ENCODE measurements around the gene STXBP2. TPM values are rescaled to one million over a fixed set of nuclear protein-coding genes. Genes with fewer than 3 reads are reported as not detected.

STXBP2 gene
- total RNA-seq, 1 experiment from 2014 or later = 15.8 TPM

GRCh38 chr19:7679771-7680605, 43.1 kb downstream of the STXBP2 start:
- no peak for DNase-seq (ENCODE audit: low read depth)

- DNase-seq (ENCODE audit: low read depth) = peak; percentile 87
Observed at GRCh38 chr19:7680606-7681339, 43.9 kb downstream of the STXBP2 start, which contains the start of gene TRAPPC5. TRAPPC5 (plus strand) TSS chr19:7680833; CDS start chr19:7682254, 1,421 bp downstream.

GRCh38 chr19:7681340-7682174, 44.6 kb downstream of the STXBP2 start:
- peak; percentile 56 for DNase-seq (ENCODE audit: low read depth)

GRCh38 chr19:7682175-7682855, 45.4 kb downstream of the STXBP2 start:
- DNase-seq (ENCODE audit: low read depth) = no peak

DNA sequence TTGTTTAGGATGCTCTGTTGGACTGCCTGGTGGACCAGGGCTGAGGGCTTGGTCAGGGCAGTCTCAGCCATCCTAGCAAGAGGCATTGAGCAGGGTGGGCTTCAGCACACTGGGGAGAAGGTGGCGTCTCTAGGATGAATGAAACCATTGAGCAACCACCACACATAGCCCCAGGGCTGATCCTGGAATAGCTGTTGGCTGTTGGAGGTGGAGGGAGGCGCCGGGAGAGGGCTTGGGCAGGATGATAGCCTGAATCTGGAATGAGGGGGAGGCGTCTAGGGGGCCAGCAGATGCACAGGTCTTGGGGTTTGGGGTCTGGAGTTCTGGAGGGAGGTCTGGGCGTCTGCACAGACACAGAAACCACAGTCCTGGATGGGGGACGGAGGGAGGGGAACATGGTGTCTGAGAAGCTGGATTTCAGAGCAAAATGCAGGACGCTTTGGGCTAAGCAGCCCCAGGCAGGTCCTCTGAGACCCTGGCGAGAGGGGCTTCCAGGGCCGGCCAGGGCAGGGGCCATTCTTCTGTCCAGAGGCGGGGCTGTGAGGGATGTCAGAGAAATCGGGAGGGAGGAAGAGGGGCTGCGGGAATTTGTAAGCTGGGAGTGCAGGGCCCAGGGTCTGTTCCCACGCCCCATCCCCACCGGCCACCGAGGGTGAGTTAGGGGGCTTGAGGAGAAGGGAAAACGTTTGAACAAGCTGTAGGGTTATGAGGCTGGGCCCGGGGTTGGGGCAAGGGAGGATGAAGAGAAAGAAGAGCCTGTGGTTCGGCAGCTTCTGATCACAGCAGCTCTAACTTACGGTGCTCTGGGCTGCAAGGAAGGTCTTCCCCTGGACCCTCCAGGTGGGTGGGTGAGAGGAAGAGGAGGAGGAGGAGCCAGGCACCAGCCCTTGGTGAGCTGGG, 48.9 kb downstream of the STXBP2 start:
- no peak for DNase-seq (ENCODE audit: low read depth)

GRCh38 chr19:7687177-7687576, 50.3 kb downstream of the STXBP2 start:
- DNase-seq (ENCODE audit: low read depth) = no peak

DNA sequence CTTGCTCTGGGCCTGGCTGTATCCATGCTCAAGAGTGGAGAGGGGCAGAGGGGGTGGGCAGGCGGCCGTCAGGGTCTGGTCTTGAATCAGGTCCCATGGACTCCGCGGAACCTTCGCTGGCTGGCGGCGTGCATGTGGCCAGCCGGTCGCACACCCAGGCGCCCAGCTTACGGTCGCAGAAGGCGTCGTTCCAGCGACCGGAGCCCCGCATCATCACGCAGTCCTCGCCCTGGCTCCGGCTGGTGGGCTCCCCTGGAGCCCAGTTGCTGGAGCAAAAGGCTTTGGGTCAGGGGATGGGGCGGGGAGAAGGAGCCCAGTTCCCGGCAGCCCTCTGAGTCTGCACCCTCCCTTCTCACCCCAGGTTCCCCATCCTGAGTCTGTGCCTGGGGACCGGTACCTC, 52.3 kb downstream of the STXBP2 start:
- DNase-seq (ENCODE audit: low read depth) = no peak

GRCh38 chr19:7690779-7691258, 53.9 kb downstream of the STXBP2 start:
- DNase-seq (ENCODE audit: low read depth) = no peak

DNA sequence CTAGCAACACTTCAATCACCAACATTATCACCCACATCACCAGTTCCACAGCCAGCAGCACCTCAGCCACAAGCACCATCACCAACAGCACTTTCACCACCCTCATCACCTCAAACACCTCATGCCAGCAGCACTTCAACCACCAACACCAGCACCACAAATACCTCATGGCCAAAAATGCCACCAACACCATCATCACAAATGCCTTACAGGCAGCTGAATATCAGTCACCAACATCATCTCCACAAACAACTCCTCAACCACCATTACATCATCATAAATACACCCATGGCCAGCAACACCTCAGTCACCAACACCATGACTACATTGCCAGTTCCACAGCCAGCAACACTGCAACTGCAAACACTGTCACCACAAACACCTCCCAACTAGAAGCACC, 54.6 kb downstream of the STXBP2 start:
- DNase-seq (ENCODE audit: low read depth) = no peak

DNA sequence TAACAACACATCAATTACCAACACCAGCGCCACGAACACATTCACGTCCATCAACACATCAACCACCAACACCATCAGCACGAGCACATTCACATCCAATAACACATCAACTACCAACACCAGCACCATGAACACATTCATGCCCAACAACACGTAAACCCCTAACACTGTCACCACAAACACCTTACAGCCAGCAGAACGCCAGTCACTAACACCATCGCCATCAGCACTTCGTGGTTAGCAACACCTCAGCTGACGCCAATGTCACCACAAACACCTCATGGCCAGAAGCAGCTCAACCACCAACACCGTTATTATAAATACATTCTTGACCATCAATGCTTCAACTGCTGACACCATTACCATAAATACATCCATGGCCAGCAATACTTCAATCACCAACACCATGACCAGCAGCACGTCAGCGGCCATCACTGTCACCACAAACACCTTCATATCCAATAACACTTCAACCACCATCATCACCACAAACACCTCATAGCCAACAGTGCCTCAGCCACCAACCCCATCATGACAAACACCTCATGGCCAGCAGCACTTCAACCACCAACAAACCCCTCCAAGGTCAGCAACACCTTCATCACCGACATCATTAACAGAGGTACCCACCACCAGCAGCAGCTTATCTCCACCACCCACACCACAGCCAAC, 55.6 kb downstream of the STXBP2 start:
- DNase-seq (ENCODE audit: low read depth) = no peak

GRCh38 chr19:7694499-7694898, 57.6 kb downstream of the STXBP2 start:
- DNase-seq (ENCODE audit: low read depth) = no peak

Other genes with a start within 250 kb of the STXBP2 start
- 0.60 and 1.0 TPM in 2 replicates for gene PEX11G, start 148.1 kb upstream of the STXBP2 start, total RNA-seq (2014; rRNA removed; shearing (Covaris generic))
- gene ZNF358, start 121.0 kb upstream of the STXBP2 start, total RNA-seq (2014; rRNA removed; shearing (Covaris generic)) = 16.9 and 37.6 TPM in 2 replicates
- 1.6 and 3.6 TPM in 2 replicates for gene MCOLN1, start 114.5 kb upstream of the STXBP2 start, total RNA-seq (2014; rRNA removed; shearing (Covaris generic))
- gene PNPLA6, start 101.4 kb upstream of the STXBP2 start, total RNA-seq (2014; rRNA removed; shearing (Covaris generic)) = 40.5 and 51.0 TPM in 2 replicates
- 1.4 and 1.5 TPM in 2 replicates for gene CAMSAP3, start 41.2 kb upstream of the STXBP2 start, total RNA-seq (2014; rRNA removed; shearing (Covaris generic))
- 47.3 and 48.9 TPM in 2 replicates for gene XAB2, start 7.6 kb upstream of the STXBP2 start, total RNA-seq (2014; rRNA removed; shearing (Covaris generic))
- gene PET100, start 7.3 kb upstream of the STXBP2 start, total RNA-seq (2014; rRNA removed; shearing (Covaris generic)) = 31.9 and 135 TPM in 2 replicates
- not detected in 2 replicates for gene PCP2, start 3.4 kb upstream of the STXBP2 start, total RNA-seq (2014; rRNA removed; shearing (Covaris generic))
- not detected in 2 replicates for gene RETN, start 31.9 kb downstream of the STXBP2 start, total RNA-seq (2014; rRNA removed; shearing (Covaris generic))
- not detected in 2 replicates for gene MCEMP1, start 40.0 kb downstream of the STXBP2 start, total RNA-seq (2014; rRNA removed; shearing (Covaris generic))
- 64.7 and 75.2 TPM in 2 replicates for gene TRAPPC5, start 43.7 kb downstream of the STXBP2 start, total RNA-seq (2014; rRNA removed; shearing (Covaris generic))
- not detected in 2 replicates for gene FCER2, start 65.0 kb downstream of the STXBP2 start, total RNA-seq (2014; rRNA removed; shearing (Covaris generic))
- gene CLEC4G, start 95.0 kb downstream of the STXBP2 start, total RNA-seq (2014; rRNA removed; shearing (Covaris generic)) = not detected in 2 replicates
- gene CD209, start 110.4 kb downstream of the STXBP2 start, total RNA-seq (2014; rRNA removed; shearing (Covaris generic)) = not detected in 2 replicates
- gene CLEC4M, start 126.1 kb downstream of the STXBP2 start, total RNA-seq (2014; rRNA removed; shearing (Covaris generic)) = not detected in 2 replicates
- gene EVI5L, start 193.1 kb downstream of the STXBP2 start, total RNA-seq (2014; rRNA removed; shearing (Covaris generic)) = 9.3 and 11.7 TPM in 2 replicates
- not detected in 2 replicates for gene PRR36, start 237.3 kb downstream of the STXBP2 start, total RNA-seq (2014; rRNA removed; shearing (Covaris generic))